GM23338 (cell line): ENCODE results near the gene P3R3URF.

Experiments used
- CREB1 ChIP-seq: fragments of 250-450 bp; sonication (Bioruptor Pico); IDR thresholded peaks from 2 replicates; pipeline ENCODE4 v1.5.0; 2020; ENCODE audit warnings: low read depth, mild to moderate bottlenecking, moderate library complexity
- EZH2 ChIP-seq: fragments of 200-600 bp; sonication (generic); IDR thresholded peaks from one replicate; pipeline ENCODE4 v1.8.0; 2017; ENCODE audit warnings: antibody characterized with exemption, mild to moderate bottlenecking, low read depth; ENCODE audit not compliant: unreplicated experiment
- TF ChIP-seq, protein P1 (sequence below), 2 experiments: fragments of 200-600 bp in 1 of 2; sonication (generic) in 1 of 2; conservative IDR thresholded peaks; 2 replicates each; pipeline versions ENCODE4 v1.5.1 to v1.6.1; 2016 to 2017; ENCODE audit warnings: antibody characterized with exemption in 2 of 2, low read depth in 2 of 2, mild to moderate bottlenecking in 2 of 2, moderate library complexity in 1 of 2
- TF ChIP-seq, protein P2 (sequence below): IDR thresholded peaks from one replicate; pipeline ENCODE4 v1.6.1; 2018; ENCODE audit warnings: antibody characterized with exemption; ENCODE audit not compliant: unreplicated experiment

DNA sequence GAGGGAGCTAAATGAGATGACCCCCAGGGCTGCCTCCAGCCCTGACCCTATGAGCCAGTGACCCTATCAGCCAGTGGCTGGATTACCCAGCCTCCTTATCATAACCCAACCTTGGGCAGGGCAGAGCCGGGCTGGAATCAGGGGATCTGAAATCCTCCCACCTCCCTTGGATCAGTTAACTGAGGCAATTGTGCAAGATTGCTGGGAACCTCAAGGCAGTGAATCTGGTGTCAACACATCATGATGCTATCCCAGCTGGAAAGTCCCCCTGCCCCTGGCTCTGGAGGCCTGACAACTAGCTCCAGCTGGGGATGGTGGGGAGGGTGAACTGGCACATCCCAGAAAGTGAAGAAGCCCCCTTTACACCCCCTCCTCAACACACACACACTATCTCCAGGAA is 7.8 kb downstream of the P3R3URF start:
- TF ChIP-seq, protein P1, sequence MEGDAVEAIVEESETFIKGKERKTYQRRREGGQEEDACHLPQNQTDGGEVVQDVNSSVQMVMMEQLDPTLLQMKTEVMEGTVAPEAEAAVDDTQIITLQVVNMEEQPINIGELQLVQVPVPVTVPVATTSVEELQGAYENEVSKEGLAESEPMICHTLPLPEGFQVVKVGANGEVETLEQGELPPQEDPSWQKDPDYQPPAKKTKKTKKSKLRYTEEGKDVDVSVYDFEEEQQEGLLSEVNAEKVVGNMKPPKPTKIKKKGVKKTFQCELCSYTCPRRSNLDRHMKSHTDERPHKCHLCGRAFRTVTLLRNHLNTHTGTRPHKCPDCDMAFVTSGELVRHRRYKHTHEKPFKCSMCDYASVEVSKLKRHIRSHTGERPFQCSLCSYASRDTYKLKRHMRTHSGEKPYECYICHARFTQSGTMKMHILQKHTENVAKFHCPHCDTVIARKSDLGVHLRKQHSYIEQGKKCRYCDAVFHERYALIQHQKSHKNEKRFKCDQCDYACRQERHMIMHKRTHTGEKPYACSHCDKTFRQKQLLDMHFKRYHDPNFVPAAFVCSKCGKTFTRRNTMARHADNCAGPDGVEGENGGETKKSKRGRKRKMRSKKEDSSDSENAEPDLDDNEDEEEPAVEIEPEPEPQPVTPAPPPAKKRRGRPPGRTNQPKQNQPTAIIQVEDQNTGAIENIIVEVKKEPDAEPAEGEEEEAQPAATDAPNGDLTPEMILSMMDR (conservative IDR thresholded peaks at IDR 0.05; ENCODE audit: low read depth in 2 of 2), result no peak
- TF ChIP-seq EZH2 (no peak), CREB1 (CRISPR knock-in tag) (no peak)
- TF ChIP-seq, protein P2, sequence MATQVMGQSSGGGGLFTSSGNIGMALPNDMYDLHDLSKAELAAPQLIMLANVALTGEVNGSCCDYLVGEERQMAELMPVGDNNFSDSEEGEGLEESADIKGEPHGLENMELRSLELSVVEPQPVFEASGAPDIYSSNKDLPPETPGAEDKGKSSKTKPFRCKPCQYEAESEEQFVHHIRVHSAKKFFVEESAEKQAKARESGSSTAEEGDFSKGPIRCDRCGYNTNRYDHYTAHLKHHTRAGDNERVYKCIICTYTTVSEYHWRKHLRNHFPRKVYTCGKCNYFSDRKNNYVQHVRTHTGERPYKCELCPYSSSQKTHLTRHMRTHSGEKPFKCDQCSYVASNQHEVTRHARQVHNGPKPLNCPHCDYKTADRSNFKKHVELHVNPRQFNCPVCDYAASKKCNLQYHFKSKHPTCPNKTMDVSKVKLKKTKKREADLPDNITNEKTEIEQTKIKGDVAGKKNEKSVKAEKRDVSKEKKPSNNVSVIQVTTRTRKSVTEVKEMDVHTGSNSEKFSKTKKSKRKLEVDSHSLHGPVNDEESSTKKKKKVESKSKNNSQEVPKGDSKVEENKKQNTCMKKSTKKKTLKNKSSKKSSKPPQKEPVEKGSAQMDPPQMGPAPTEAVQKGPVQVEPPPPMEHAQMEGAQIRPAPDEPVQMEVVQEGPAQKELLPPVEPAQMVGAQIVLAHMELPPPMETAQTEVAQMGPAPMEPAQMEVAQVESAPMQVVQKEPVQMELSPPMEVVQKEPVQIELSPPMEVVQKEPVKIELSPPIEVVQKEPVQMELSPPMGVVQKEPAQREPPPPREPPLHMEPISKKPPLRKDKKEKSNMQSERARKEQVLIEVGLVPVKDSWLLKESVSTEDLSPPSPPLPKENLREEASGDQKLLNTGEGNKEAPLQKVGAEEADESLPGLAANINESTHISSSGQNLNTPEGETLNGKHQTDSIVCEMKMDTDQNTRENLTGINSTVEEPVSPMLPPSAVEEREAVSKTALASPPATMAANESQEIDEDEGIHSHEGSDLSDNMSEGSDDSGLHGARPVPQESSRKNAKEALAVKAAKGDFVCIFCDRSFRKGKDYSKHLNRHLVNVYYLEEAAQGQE, result no peak
